K562 (cell line): ENCODE results near the gene CAB39. TPM values are rescaled to one million over a fixed set of nuclear protein-coding genes. Genes with fewer than 3 reads are reported as not detected.

Experiments used
- CXXC5 ChIP-seq: fragments of 250-450 bp; sonication (Bioruptor Pico); IDR thresholded peaks from 2 replicates; pipeline ENCODE4 v1.8.0; 2022; ENCODE audit warnings: inconsistent platforms, mild to moderate bottlenecking, moderate library complexity
- DACH1 ChIP-seq: fragments of 450-650 bp; IDR thresholded peaks from 2 replicates; pipeline ENCODE4 v1.6.1; 2018; ENCODE audit not compliant: partially characterized antibody
- ESRRB ChIP-seq: fragments of 250-450 bp; sonication (Bioruptor Pico); IDR thresholded peaks from 2 replicates; pipeline ENCODE4 v1.5.0; 2020; ENCODE audit warnings: mild to moderate bottlenecking, moderate library complexity, borderline replicate concordance
- IRF1 ChIP-seq: sonication (generic); formaldehyde crosslinking; IDR thresholded peaks from 2 replicates; pipeline ENCODE4 v1.8.0; 2022; ENCODE audit warnings: missing genetic modification reagents, mild to moderate bottlenecking, borderline replicate concordance
- KLF13 ChIP-seq: fragments of 450-650 bp; IDR thresholded peaks from 2 replicates; pipeline ENCODE4 v1.6.1; 2016; ENCODE audit warnings: missing genetic modification characterization, low read depth, mild to moderate bottlenecking, missing compliant biosample characterization, moderate library complexity, borderline replicate concordance
- MAZ ChIP-seq, 2 experiments: fragments of 450-650 bp in 1 of 2; sonication (generic) in 1 of 2; formaldehyde crosslinking; IDR thresholded peaks in 1 of 2; conservative IDR thresholded peaks in 1 of 2; 2 replicates each; pipeline versions ENCODE4 v1.4.0 to v1.5.0; 2020; ENCODE audit warnings: mild to moderate bottlenecking in 1 of 2, missing genetic modification reagents in 1 of 2
- RB1 ChIP-seq: fragments of 450-650 bp; IDR thresholded peaks from 2 replicates; pipeline ENCODE4 v1.6.1; 2017; ENCODE audit warnings: low read depth, mild to moderate bottlenecking
- REST ChIP-seq, 2 experiments: fragments of 450-650 bp; formaldehyde crosslinking in 1 of 2; IDR thresholded peaks; 2 replicates each; pipeline versions ENCODE4 v1.4.0 to v1.6.1; 2014 to 2020; ENCODE audit warnings: mild to moderate bottlenecking in 2 of 2, borderline replicate concordance in 1 of 2, low read depth in 1 of 2
- SMARCA5 ChIP-seq: fragments of 450-650 bp; IDR thresholded peaks from 2 replicates; pipeline ENCODE4 v1.6.1; 2016
- STAT5A ChIP-seq: IDR thresholded peaks from 2 replicates; pipeline ENCODE4 v1.6.1; 2012; ENCODE audit warnings: low read length, inconsistent platforms, borderline replicate concordance
- TFAP4 ChIP-seq: sonication (generic); formaldehyde crosslinking; IDR thresholded peaks from 2 replicates; pipeline ENCODE4 v1.8.0; 2022; ENCODE audit warnings: missing genetic modification reagents, mild to moderate bottlenecking, moderate library complexity, borderline replicate concordance
- VEZF1 ChIP-seq: fragments of 200-800 bp; sonication (Bioruptor generic); IDR thresholded peaks from 2 replicates; pipeline ENCODE4 v1.6.1; 2017; ENCODE audit warnings: missing genetic modification characterization, missing compliant biosample characterization
- YY1 ChIP-seq, 3 experiments: IDR thresholded peaks; 2 replicates each; pipeline ENCODE4 v1.6.1; 2011; ENCODE audit warnings: low read length in 2 of 3, mild to moderate bottlenecking in 2 of 3, moderate library complexity in 2 of 3, borderline replicate concordance in 1 of 3, control low read depth in 1 of 3, low read depth in 1 of 3; ENCODE audit not compliant: insufficient read depth in 3 of 3, insufficient replicate concordance in 2 of 3, control insufficient read depth in 1 of 3, insufficient read length in 1 of 3; ENCODE audit errors: extremely low read depth in 1 of 3
- ZNF146 ChIP-seq: IDR thresholded peaks from one replicate; pipeline ENCODE4 v1.6.1; 2018; ENCODE audit warnings: missing compliant biosample characterization; ENCODE audit not compliant: unreplicated experiment
- ZNF507 ChIP-seq: conservative IDR thresholded peaks from 2 replicates; pipeline ENCODE4 v1.6.1; 2017; ENCODE audit warnings: missing genetic modification characterization, missing compliant biosample characterization
- polyA plus RNA-seq, 8 experiments: library from polyadenylated mRNA; depleted of rRNA in 4 of 8; stranded (reverse) in 5 of 8; unstranded in 3 of 8; fragments of >200 nt; fragmentation: Nextera tagmentation in 2 of 8; fragmentation: Illumina TruSeq in 1 of 8; extraction: Ambion mirVana in 2 of 8; extraction: Trizol in 1 of 8; gene quantifications; 2 replicates each; pipeline versions ENCODE4 v1.2.1 to v1.2.3, GENCODE V29; 2011 to 2014; ENCODE audit warnings: inconsistent platforms in 1 of 8, missing spikeins in 1 of 8
- total RNA-seq, 7 experiments: library from RNA; depleted of rRNA in 6 of 7; stranded (reverse); fragments of >200 nt in 6 of 7; fragmentation: Illumina TruSeq in 2 of 7; extraction: Trizol in 2 of 7; gene quantifications; 2 replicates each; pipeline versions ENCODE4 v1.2.1 to v1.2.3, GENCODE V29; 2011 to 2021; ENCODE audit warnings: low replicate concordance in 1 of 7

The CAB39 gene
- total and polyA plus RNA-seq, 9 of the 15 experiments (the other 6 are each of a cell fraction or from before 2014, with no cell fraction given): 27.2 to 94.4 (median 70.1) TPM

GRCh38 chr2:230847883-230848388 lies 135.3 kb downstream of the CAB39 start (continued):
- TF ChIP-seq REST (IDR thresholded peaks at IDR 0.05; ENCODE audit: borderline replicate concordance): peak; percentile 41; the same call in 1 of the 2 replicates
- no peak for TF ChIP-seq REST (CRISPR knock-in tag; IDR thresholded peaks at IDR 0.05; ENCODE audit: low read depth)
- TF ChIP-seq RB1: peak; percentile 42; the same call in 1 of the 2 replicates
- peak; percentile 31; the same call in 1 of the 2 replicates for TF ChIP-seq VEZF1 (CRISPR knock-in tag)
- TF ChIP-seq STAT5A: no peak
- TF ChIP-seq YY1 (IDR thresholded peaks at IDR 0.05; ENCODE audit: borderline replicate concordance in 1 of 3, control insufficient read depth in 1 of 3, extremely low read depth in 1 of 3, insufficient read depth in 3 of 3, insufficient read length in 1 of 3, insufficient replicate concordance in 2 of 3, low read depth in 1 of 3, low read length in 2 of 3): peak in 1 of 3 experiments; percentile 15
- no peak for TF ChIP-seq KLF13 (tag)
- peak in 1 of 2 experiments; percentile 33; a peak in 1 of 4 replicates for TF ChIP-seq MAZ (CRISPR knock-in tag; conservative IDR thresholded peaks at IDR 0.05 in 1 of 2, IDR thresholded peaks at IDR 0.05 in 1 of 2)
- no peak for TF ChIP-seq ZNF146 (CRISPR knock-in tag)
- no peak for TF ChIP-seq DACH1
- no peak for TF ChIP-seq IRF1 (CRISPR knock-in tag)
- TF ChIP-seq ZNF507 (tag): no peak
- TF ChIP-seq CXXC5: 0 out of 2 replicates have a peak, but pooled peaks have one; percentile 14
- TF ChIP-seq TFAP4 (CRISPR knock-in tag): peak; percentile 27; the same call in 1 of the 2 replicates
- TF ChIP-seq ESRRB (CRISPR knock-in tag): no peak
- no peak for TF ChIP-seq SMARCA5
